NK-92 (cell line): ENCODE measurements around the gene TAMALIN.

Source experiments
- DNase-seq: peaks from one replicate; lab custom pipeline; 2025; ENCODE audit not compliant: unreplicated experiment; lab: John Stamatoyannopoulos, UW

TAMALIN gene

GRCh38 chr12:52013626-52014310 lies 7.0 kb downstream of the TAMALIN start:
- DNase-seq, result no peak

- no peak for DNase-seq
Measured at GRCh38 chr12:52014567-52015530, 8.1 kb downstream of the TAMALIN start.

- DNase-seq, result no peak
Measured at GRCh38 chr12:52015532-52016041, 8.8 kb downstream of the TAMALIN start.

- DNase-seq, result no peak
Measured at GRCh38 chr12:52018433-52019112, 11.8 kb downstream of the TAMALIN start.

- no peak for DNase-seq
Measured at GRCh38 chr12:52019113-52019770, 12.5 kb downstream of the TAMALIN start.

GRCh38 chr12:52020539-52021336 lies 14.0 kb downstream of the TAMALIN start:
- no peak for DNase-seq

GRCh38 chr12:52022841-52023181 lies 16.1 kb downstream of the TAMALIN start:
- DNase-seq, result no peak

- DNase-seq, result peak; percentile 33
Measured at GRCh38 chr12:52023182-52023975, 16.6 kb downstream of the TAMALIN start.

- no peak for DNase-seq
Measured at GRCh38 chr12:52023976-52024688, 17.4 kb downstream of the TAMALIN start.

GRCh38 chr12:52024845-52025230 lies 18.1 kb downstream of the TAMALIN start:
- no peak for DNase-seq

- no peak for DNase-seq
Measured at GRCh38 chr12:52026263-52026662, 19.5 kb downstream of the TAMALIN start.

- no peak for DNase-seq
Measured at GRCh38 chr12:52027085-52027843, 20.5 kb downstream of the TAMALIN start.

GRCh38 chr12:52029685-52030084 lies 22.9 kb downstream of the TAMALIN start:
- no peak for DNase-seq

GRCh38 chr12:52032446-52032803 lies 25.7 kb downstream of the TAMALIN start:
- DNase-seq, result no peak

- DNase-seq, result peak; percentile 31
Measured at GRCh38 chr12:52032804-52033445, 26.2 kb downstream of the TAMALIN start.

GRCh38 chr12:52033446-52034140 lies 26.8 kb downstream of the TAMALIN start:
- DNase-seq, result no peak

- DNase-seq, result no peak
Measured at GRCh38 chr12:52035190-52035589, 28.4 kb downstream of the TAMALIN start.
